ENCODE data around the gene VAV3. TPM values are rescaled to one million over a fixed set of nuclear protein-coding genes. Genes with fewer than 3 reads are reported as not detected.

Gene VAV3
- total RNA-seq, 1 experiment from 2014 or later, result 38.2 TPM

- DNase-seq, result no peak
- Mint-ChIP-seq H3K27me3 (ENCODE audit: unreplicated experiment) (no peaks in the 10 kb centered on the region), H3K4me3 (ENCODE audit: low read depth, unreplicated experiment) (no peak overlapping the region), H3K4me1 (ENCODE audit: low read depth, unreplicated experiment) (peaks cover 16% of the 10 kb centered on the region), H3K27ac (ENCODE audit: unreplicated experiment) (peak overlapping the region; percentile 31), H3K36me3 (ENCODE audit: insufficient read depth, unreplicated experiment) (peaks cover 20% of the 10 kb centered on the region), H3K9me3 (ENCODE audit: low read depth, unreplicated experiment) (no peaks in the 10 kb centered on the region)
- TF ChIP-seq, protein P1, sequence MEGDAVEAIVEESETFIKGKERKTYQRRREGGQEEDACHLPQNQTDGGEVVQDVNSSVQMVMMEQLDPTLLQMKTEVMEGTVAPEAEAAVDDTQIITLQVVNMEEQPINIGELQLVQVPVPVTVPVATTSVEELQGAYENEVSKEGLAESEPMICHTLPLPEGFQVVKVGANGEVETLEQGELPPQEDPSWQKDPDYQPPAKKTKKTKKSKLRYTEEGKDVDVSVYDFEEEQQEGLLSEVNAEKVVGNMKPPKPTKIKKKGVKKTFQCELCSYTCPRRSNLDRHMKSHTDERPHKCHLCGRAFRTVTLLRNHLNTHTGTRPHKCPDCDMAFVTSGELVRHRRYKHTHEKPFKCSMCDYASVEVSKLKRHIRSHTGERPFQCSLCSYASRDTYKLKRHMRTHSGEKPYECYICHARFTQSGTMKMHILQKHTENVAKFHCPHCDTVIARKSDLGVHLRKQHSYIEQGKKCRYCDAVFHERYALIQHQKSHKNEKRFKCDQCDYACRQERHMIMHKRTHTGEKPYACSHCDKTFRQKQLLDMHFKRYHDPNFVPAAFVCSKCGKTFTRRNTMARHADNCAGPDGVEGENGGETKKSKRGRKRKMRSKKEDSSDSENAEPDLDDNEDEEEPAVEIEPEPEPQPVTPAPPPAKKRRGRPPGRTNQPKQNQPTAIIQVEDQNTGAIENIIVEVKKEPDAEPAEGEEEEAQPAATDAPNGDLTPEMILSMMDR (IDR thresholded peaks at IDR 0.05; ENCODE audit: unreplicated experiment), result no peak
- intact Hi-C loops (cut with micrococcal nuclease; ENCODE audit: unreplicated experiment), result no loop called here
- no TSS peak for BruUV-seq (replicated peaks)
- CTCF ChIA-PET, result interaction anchor here (0.7 kb wide), 1 partner anchor 33 kb away, joined by 3 read pairs; no protein-coding TSS in a partner anchor
Observed at GRCh38 chr1:107599220-107599619, 365.8 kb downstream of the VAV3 start.

DNA sequence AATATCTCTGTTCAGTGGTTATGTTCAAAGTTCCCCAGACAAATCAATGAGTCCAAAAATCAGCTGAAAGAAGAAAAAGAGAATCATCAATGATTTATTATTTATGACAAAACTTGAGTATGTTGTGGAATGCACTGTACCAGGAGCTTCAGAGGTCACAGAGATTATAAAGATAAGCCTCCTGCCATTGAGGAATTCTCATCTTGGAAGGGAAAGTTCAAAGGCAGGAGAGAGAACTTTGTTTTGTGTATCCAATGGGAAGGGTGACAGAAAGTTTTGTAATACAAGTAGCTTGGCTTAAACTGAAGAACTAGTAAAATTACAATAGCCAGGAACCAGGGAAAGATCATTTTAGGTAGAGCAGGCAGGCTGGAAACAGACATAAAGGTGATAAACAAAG is 367.7 kb downstream of the VAV3 start:
- CTCF ChIA-PET, result interaction anchor here (0.7 kb wide), 1 partner anchor 351 kb away, joined by 3 read pairs; no protein-coding TSS in a partner anchor

GRCh38 chr1:107594536-107594935 is 370.4 kb downstream of the VAV3 start:
- Mint-ChIP-seq H3K4me1 (ENCODE audit: low read depth, unreplicated experiment) (peaks cover 34% of the 10 kb centered on the region), H3K27me3 (ENCODE audit: unreplicated experiment) (no peaks in the 10 kb centered on the region), H3K36me3 (ENCODE audit: insufficient read depth, unreplicated experiment) (peaks cover 11% of the 10 kb centered on the region), H3K27ac (ENCODE audit: unreplicated experiment) (peak overlapping the region; percentile 46), H3K4me3 (ENCODE audit: low read depth, unreplicated experiment) (peak overlapping the region; percentile 20), H3K9me3 (ENCODE audit: low read depth, unreplicated experiment) (no peaks in the 10 kb centered on the region)
- no peak for DNase-seq
- TF ChIP-seq, protein P1 (IDR thresholded peaks at IDR 0.05; ENCODE audit: unreplicated experiment), result no peak
- BruUV-seq (replicated peaks), result TSS peak; percentile 10
- intact Hi-C loops (cut with micrococcal nuclease; ENCODE audit: unreplicated experiment), result loop anchor here (2.0 to 5.0 kb wide), 3 partner anchors 73 to 154 kb away; no protein-coding TSS in a partner anchor
- CTCF ChIA-PET, result no interaction called here

More for the DNA sequence above, 367.7 kb downstream of the VAV3 start:
- no peak for DNase-seq
- Mint-ChIP-seq H3K36me3 (ENCODE audit: insufficient read depth, unreplicated experiment) (peaks cover 20% of the 10 kb centered on the region), H3K27me3 (ENCODE audit: unreplicated experiment) (no peaks in the 10 kb centered on the region), H3K4me1 (ENCODE audit: low read depth, unreplicated experiment) (peaks cover 26% of the 10 kb centered on the region), H3K9me3 (ENCODE audit: low read depth, unreplicated experiment) (no peaks in the 10 kb centered on the region), H3K27ac (ENCODE audit: unreplicated experiment) (no peak overlapping the region), H3K4me3 (ENCODE audit: low read depth, unreplicated experiment) (no peak overlapping the region)
- no TSS peak for BruUV-seq (replicated peaks)
- TF ChIP-seq, protein P1 (IDR thresholded peaks at IDR 0.05; ENCODE audit: unreplicated experiment), result no peak
- intact Hi-C loops (cut with micrococcal nuclease; ENCODE audit: unreplicated experiment), result no loop called here

DNA sequence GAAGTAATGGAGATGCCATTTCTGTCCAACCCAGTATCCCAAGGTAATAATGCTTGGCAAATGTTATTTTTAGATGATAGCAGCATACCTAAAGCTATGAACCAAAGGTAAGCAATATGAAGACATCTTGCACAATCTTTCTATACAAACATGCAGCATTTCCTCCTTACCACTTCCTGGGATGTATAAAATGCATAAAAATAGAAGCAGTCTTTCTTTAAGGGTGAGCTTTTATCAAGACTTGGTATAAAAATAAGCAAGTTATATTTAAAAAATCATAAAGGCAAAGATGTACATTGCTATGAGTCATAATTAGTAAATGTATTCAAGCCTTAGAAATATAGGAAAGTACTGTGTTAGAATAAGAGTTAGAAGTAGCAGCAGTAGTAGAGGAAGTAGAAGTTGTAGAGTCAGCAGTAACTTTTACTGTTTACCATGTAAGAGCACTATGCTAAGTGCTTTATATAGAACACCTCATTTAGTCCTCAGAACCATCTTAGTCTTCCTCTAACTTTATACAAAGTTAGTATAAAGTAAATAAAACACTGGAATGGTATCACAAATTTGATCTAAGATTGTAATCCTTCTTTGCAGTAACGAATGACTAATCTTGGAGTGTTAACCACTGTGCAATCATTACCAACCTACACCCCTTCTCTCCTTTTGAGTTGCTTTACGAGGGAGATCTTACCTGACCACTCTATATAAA is 371.3 kb downstream of the VAV3 start:
- Mint-ChIP-seq H3K36me3 (ENCODE audit: insufficient read depth, unreplicated experiment) (peaks cover 6% of the 10 kb centered on the region), H3K4me3 (ENCODE audit: low read depth, unreplicated experiment) (peak overlapping the region; percentile 20), H3K9me3 (ENCODE audit: low read depth, unreplicated experiment) (no peaks in the 10 kb centered on the region), H3K4me1 (ENCODE audit: low read depth, unreplicated experiment) (peaks cover 34% of the 10 kb centered on the region), H3K27ac (ENCODE audit: unreplicated experiment) (peak overlapping the region; percentile 20), H3K27me3 (ENCODE audit: unreplicated experiment) (no peaks in the 10 kb centered on the region)
- TF ChIP-seq, protein P1 (IDR thresholded peaks at IDR 0.05; ENCODE audit: unreplicated experiment), result no peak
- CTCF ChIA-PET, result interaction anchor here (0.9 kb wide), 1 partner anchor 155 kb away, joined by 3 read pairs; no protein-coding TSS in a partner anchor
- no peak for DNase-seq
- no TSS peak for BruUV-seq (replicated peaks)
- intact Hi-C loops (cut with micrococcal nuclease; ENCODE audit: unreplicated experiment), result loop anchor here (2.0 to 5.0 kb wide), 3 partner anchors 74 to 155 kb away; no protein-coding TSS in a partner anchor

Data from Calu3 (cell line).